ENCODE results near the gene CMSS1.

GRCh38 chr3:100136921-100137320 lies 319.3 kb downstream of the CMSS1 start:
- TF ChIP-seq SREBF2 (IDR thresholded peaks at IDR 0.05) (no peak), HMGXB4 (CRISPR knock-in tag; IDR thresholded peaks at IDR 0.05; ENCODE audit: borderline replicate concordance) (no peak), CTCF (IDR thresholded peaks at IDR 0.05) (no peak), MYC (IDR thresholded peaks at IDR 0.05; ENCODE audit: borderline replicate concordance, low read length) (no peak), PBX3 (IDR thresholded peaks at IDR 0.05) (no peak), USF2 (IDR thresholded peaks at IDR 0.05) (no peak), KDM5A (IDR thresholded peaks at IDR 0.05) (no peak), CHD2 (IDR thresholded peaks at IDR 0.05; ENCODE audit: low read length, partially characterized antibody) (no peak), GATA3 (IDR thresholded peaks at IDR 0.05; ENCODE audit: borderline replicate concordance) (no peak)

Measured in A549 (cell line).